CD8-positive, alpha-beta memory T cell (primary cell): ENCODE measurements around the gene PNLIPRP1. TPM values are rescaled to one million over a fixed set of nuclear protein-coding genes. Genes with fewer than 3 reads are reported as not detected.

ENCODE experiments used
- CTCF ChIA-PET: fragments of 350-600 bp; sonication (Branson Sonifier 250); formaldehyde crosslinking; loops from one replicate; lab custom pipeline; 2021; ENCODE audit warnings: antibody characterized with exemption; lab: Charles Lee
- POLR2A ChIA-PET: fragments of 350-600 bp; sonication (Branson Sonifier 250); formaldehyde crosslinking; loops from one replicate; lab custom pipeline; 2021; ENCODE audit warnings: antibody characterized with exemption; lab: Charles Lee
- DNase-seq, 5 donors: peaks; one replicate each; pipeline versions ENCODE4 v3.0.0 to v3.0.0-alpha.2; 2020 to 2022; ENCODE audit warnings: mixed read lengths in 1 of 5
- H3K27ac ChIP-seq: one replicate; pipeline ENCODE4 v1.7.0; 2013; ENCODE audit warnings: low read depth, mild to moderate bottlenecking, low read length, moderate library complexity
- H3K27me3 ChIP-seq: 2 replicates; pipeline ENCODE4 v1.7.0; 2013; ENCODE audit warnings: low read length, mild to moderate bottlenecking; ENCODE audit not compliant: insufficient read depth, poor library complexity, severe bottlenecking
- H3K36me3 ChIP-seq: 2 replicates; pipeline ENCODE4 v1.7.0; 2013; ENCODE audit warnings: mild to moderate bottlenecking, low read length, moderate library complexity; ENCODE audit not compliant: insufficient read depth
- H3K4me1 ChIP-seq: 2 replicates; pipeline ENCODE4 v1.7.0; 2013; ENCODE audit warnings: mild to moderate bottlenecking, low read length, moderate library complexity; ENCODE audit not compliant: insufficient read depth
- H3K4me3 ChIP-seq: 2 replicates; pipeline ENCODE4 v1.7.0; 2013; ENCODE audit warnings: mild to moderate bottlenecking, low read length
- H3K9me3 ChIP-seq: 2 replicates; pipeline ENCODE4 v1.7.0; 2013; ENCODE audit warnings: mild to moderate bottlenecking, low read length
- H3K27ac Mint-ChIP-seq, 8 donors: one replicate each; pipeline ENCODE4 v1.8.0; 2020 to 2021; ENCODE audit warnings: mixed read lengths in 8 of 8, mild to moderate bottlenecking in 6 of 8, inconsistent platforms in 3 of 8, moderate library complexity in 3 of 8
- H3K27me3 Mint-ChIP-seq, 2 donors: one replicate each; pipeline ENCODE4 v1.8.0; 2020 to 2021; ENCODE audit warnings: mixed read lengths in 2 of 2, mild to moderate bottlenecking in 1 of 2, moderate library complexity in 1 of 2
- H3K36me3 Mint-ChIP-seq, 3 donors: one replicate each; pipeline ENCODE4 v1.8.0; 2020 to 2021; ENCODE audit warnings: mixed read lengths in 3 of 3, inconsistent platforms in 1 of 3, mild to moderate bottlenecking in 1 of 3
- H3K4me1 Mint-ChIP-seq, 3 donors: one replicate each; pipeline ENCODE4 v1.8.0; 2020 to 2021; ENCODE audit warnings: mixed read lengths in 3 of 3, inconsistent platforms in 1 of 3, mild to moderate bottlenecking in 1 of 3
- H3K4me3 Mint-ChIP-seq, 7 donors: one replicate each; pipeline ENCODE4 v1.8.0; 2020 to 2021; ENCODE audit warnings: mixed read lengths in 7 of 7, mild to moderate bottlenecking in 6 of 7, moderate library complexity in 4 of 7, inconsistent platforms in 2 of 7
- H3K9me3 Mint-ChIP-seq, 5 donors: one replicate each; pipeline ENCODE4 v1.8.0; 2020 to 2022; ENCODE audit warnings: mixed read lengths in 5 of 5, mild to moderate bottlenecking in 3 of 5, moderate library complexity in 2 of 5, inconsistent platforms in 1 of 5
- polyA plus RNA-seq: library from polyadenylated mRNA; unstranded; fragments of 300-500 nt; fragmentation: Illumina TruSeq; gene quantifications from one replicate; pipeline ENCODE4 v1.2.3, GENCODE V29; 2021
- total RNA-seq, 2 experiments: library from RNA; stranded (reverse); gene quantifications; one replicate each; pipeline ENCODE4 v1.2.3, GENCODE V29; 2021

Gene PNLIPRP1
- total RNA-seq, result not detected
- not detected for polyA plus RNA-seq

DNA sequence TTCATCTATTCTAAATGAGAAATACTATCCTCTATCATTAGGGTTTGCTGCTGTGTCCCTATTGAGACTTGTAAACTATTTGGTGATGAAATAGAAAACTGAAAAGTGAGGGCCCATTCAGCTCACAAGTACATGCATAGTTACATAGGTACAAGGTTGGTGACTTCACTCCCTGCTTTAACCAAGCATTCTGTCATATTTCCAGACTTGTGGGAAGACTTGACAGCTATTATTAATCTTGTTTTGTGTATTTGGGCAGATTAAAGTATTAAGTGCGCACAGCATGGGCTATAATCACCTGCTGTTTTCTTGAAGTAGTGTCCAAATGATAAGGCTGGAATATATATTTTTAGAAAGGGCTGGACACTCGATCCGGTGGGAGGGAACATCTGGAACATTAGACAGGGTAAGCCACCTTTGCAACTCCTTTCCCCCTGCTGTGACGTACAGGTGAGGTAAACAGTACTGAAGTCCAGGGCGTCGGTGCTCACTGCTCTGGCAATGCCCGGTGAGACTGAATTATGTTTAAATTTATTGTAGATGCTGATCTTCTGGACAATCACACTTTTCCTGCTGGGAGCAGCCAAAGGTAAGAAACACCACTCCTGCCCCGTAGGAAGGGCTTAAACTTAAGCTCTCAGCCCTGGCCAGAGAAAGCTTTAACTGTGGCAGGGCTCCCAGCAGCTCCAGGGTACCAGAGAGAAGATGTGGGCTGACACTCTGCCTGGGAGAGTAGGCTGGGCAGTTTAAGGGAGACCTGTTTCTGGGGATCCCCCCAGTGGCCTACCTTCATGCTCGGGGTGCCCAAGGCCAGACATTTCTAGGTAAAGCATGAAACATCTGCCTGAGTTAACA lies at the start of gene PNLIPRP1:
TSS of gene PNLIPRP1 (plus strand) at position 370 of the 855 bp plus-strand sequence. CDS start at position 541, 171 bp downstream.
- ChIA-PET POLR2A (no interaction called here), CTCF (no interaction called here)
- no peak within 1 kb of the TSS for H3K27ac ChIP-seq
- no peak within 1 kb of the TSS for H3K4me3 ChIP-seq
- no peaks in the 10 kb centered on the region for H3K36me3 ChIP-seq
- DNase-seq, result no peak
- no peak within 1 kb of the TSS for H3K27ac Mint-ChIP-seq
- H3K9me3 ChIP-seq, result no peaks in the 10 kb centered on the region
- H3K4me3 Mint-ChIP-seq, result no peak within 1 kb of the TSS
- H3K4me1 ChIP-seq, result no peaks in the 10 kb centered on the region
- H3K27me3 Mint-ChIP-seq, result peaks cover 0 to 4% of the 10 kb centered on the region in 2 donors
- peaks cover 0 to 15% (median 4%) of the 10 kb centered on the region in 5 donors for H3K9me3 Mint-ChIP-seq
- H3K4me1 Mint-ChIP-seq, result no peaks in the 10 kb centered on the region
- H3K27me3 ChIP-seq, result no peaks in the 10 kb centered on the region
- no peaks in the 10 kb centered on the region for H3K36me3 Mint-ChIP-seq

DNA sequence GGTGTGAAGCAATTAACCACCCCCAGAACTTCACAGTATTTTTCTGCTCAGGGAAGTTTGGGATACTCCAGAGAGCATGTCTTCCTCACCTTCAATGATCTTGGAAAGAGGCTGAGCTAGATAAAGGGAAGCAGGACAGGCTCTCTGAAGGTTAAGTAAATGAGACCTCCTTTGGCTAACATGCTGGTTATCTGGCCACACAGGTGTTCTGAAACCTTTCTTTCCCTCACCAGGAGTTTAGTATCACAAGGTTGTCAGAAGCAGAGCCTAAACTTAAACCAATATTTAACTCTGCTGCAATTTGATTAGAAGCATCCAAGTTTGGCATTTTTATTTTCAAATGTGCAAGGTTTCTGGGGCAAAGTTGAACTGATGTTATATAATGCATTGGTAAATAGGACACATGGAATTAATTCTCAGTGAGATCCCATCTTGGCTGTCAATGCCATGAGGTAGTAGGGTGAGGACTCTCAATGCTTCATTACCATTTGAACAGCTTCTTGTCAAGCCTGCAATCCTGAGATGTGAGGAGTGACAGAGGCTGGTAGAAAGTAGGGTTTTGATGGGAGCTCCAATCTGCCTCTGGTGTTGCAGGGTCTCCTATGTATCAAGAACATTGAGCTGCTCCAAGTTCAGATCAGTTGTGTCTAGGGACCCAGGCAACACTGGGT lies 48.6 kb upstream of the PNLIPRP1 start:
- H3K9me3 Mint-ChIP-seq, result peaks cover 0 to 13% (median 3%) of the 10 kb centered on the region in 5 donors
- POLR2A ChIA-PET, result no interaction called here

DNA sequence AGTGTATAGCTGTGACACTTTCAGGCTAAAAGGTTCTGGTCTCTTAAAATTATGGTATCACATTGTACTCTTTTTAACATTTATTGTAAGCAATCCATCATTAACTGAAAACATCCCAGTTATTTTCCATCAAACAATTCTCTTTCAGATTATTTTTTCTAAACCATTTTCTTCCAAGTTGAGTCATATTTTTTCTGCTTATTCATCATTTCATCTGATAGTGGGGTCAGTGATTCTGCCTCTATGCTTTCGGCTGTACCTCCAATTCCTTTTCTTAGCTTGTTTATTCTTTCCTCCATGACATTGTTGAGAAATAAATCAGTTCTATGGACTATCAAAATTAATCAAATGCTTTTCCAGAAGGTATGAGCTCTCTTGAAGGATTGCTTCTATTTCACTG lies 45.6 kb upstream of the PNLIPRP1 start:
- no peak for DNase-seq
- no peak overlapping the region for H3K4me3 Mint-ChIP-seq
- ChIA-PET POLR2A (no interaction called here), CTCF (no interaction called here)
- Histone ChIP-seq H3K9me3 (no peaks in the 10 kb centered on the region), H3K27ac (no peak overlapping the region), H3K4me1 (no peaks in the 10 kb centered on the region), H3K4me3 (no peak overlapping the region), H3K27me3 (no peaks in the 10 kb centered on the region), H3K36me3 (no peaks in the 10 kb centered on the region)
- peaks cover 0 to 6% (median 2%) of the 10 kb centered on the region in 5 donors for H3K9me3 Mint-ChIP-seq
- no peaks in the 10 kb centered on the region for H3K4me1 Mint-ChIP-seq
- peaks cover 0 to 2% of the 10 kb centered on the region in 2 donors for H3K27me3 Mint-ChIP-seq
- no peak overlapping the region for H3K27ac Mint-ChIP-seq
- no peaks in the 10 kb centered on the region for H3K36me3 Mint-ChIP-seq

More for the DNA sequence above, 48.6 kb upstream of the PNLIPRP1 start:
- DNase-seq, result no peak
- Mint-ChIP-seq H3K27me3 (peaks cover 0 to 2% of the 10 kb centered on the region in 2 donors), H3K4me3 (no peak overlapping the region), H3K36me3 (no peaks in the 10 kb centered on the region), H3K4me1 (no peaks in the 10 kb centered on the region), H3K27ac (no peak overlapping the region)
- Histone ChIP-seq H3K36me3 (no peaks in the 10 kb centered on the region), H3K4me3 (no peak overlapping the region), H3K9me3 (no peaks in the 10 kb centered on the region), H3K27me3 (no peaks in the 10 kb centered on the region), H3K27ac (no peak overlapping the region), H3K4me1 (no peaks in the 10 kb centered on the region)
- CTCF ChIA-PET, result no interaction called here

DNA sequence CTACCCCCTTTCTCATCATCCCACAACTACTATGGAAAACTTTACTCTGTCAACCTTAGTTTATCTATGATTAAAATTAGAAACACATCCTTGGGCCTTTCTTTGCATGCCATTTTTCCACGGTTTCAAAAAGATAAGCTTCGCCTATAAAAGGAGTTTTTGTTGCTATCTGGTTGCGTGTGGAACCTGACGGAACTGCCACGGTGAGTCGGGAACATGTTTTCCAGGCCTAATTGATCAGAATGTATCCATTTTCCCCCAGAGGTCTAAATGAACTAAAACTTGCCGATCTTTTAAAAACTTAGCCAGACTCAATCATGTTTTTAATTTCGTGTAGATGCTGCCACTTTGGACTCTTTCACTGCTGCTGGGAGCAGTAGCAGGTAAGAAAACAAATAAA lies 45.0 kb upstream of the PNLIPRP1 start, which contains the start of gene PNLIP:
TSS of gene PNLIP (plus strand) at position 176 of the 400 bp plus-strand sequence. CDS start at position 338, 162 bp downstream.
- ChIA-PET CTCF (no interaction called here), POLR2A (no interaction called here)
- H3K27me3 ChIP-seq, result no peaks in the 10 kb centered on the region
- H3K4me3 Mint-ChIP-seq, result no peak within 1 kb of the TSS
- no peaks in the 10 kb centered on the region for H3K9me3 ChIP-seq
- peaks cover 0 to 2% of the 10 kb centered on the region in 2 donors for H3K27me3 Mint-ChIP-seq
- H3K27ac ChIP-seq, result no peak within 1 kb of the TSS
- no peaks in the 10 kb centered on the region for H3K4me1 Mint-ChIP-seq
- H3K9me3 Mint-ChIP-seq, result peaks cover 0 to 5% (median 0%) of the 10 kb centered on the region in 5 donors
- H3K36me3 ChIP-seq, result no peaks in the 10 kb centered on the region
- H3K27ac Mint-ChIP-seq, result no peak within 1 kb of the TSS
- no peaks in the 10 kb centered on the region for H3K36me3 Mint-ChIP-seq
- H3K4me1 ChIP-seq, result no peaks in the 10 kb centered on the region
- no peak for DNase-seq
- no peak within 1 kb of the TSS for H3K4me3 ChIP-seq

DNA sequence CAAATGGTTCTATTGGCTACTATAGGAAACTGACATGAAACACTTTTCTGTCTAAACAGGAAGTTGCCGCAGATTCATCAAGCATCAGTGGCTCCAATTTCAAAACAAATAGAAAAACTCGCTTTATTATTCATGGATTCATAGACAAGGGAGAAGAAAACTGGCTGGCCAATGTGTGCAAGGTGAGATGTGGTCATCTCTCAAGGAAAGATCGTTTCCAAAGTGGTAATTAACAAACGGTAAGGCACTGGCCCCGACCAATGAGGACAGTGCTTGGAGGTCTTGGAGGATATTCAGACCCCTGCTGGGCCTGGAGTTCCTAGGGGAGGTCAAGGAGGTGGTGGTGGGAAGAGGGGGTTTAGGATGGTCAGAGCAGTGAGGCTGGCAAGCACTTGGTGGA lies 42.5 kb upstream of the PNLIPRP1 start:
- H3K4me1 Mint-ChIP-seq, result no peaks in the 10 kb centered on the region
- no peak for DNase-seq
- H3K27me3 Mint-ChIP-seq, result no peaks in the 10 kb centered on the region
- Histone ChIP-seq H3K27me3 (no peaks in the 10 kb centered on the region), H3K4me1 (no peaks in the 10 kb centered on the region), H3K36me3 (no peaks in the 10 kb centered on the region), H3K27ac (no peak overlapping the region), H3K4me3 (no peak overlapping the region), H3K9me3 (no peaks in the 10 kb centered on the region)
- peaks cover 0 to 3% (median 0%) of the 10 kb centered on the region in 5 donors for H3K9me3 Mint-ChIP-seq
- no peaks in the 10 kb centered on the region for H3K36me3 Mint-ChIP-seq
- ChIA-PET POLR2A (no interaction called here), CTCF (no interaction called here)
- H3K27ac Mint-ChIP-seq, result no peak overlapping the region
- H3K4me3 Mint-ChIP-seq, result no peak overlapping the region

DNA sequence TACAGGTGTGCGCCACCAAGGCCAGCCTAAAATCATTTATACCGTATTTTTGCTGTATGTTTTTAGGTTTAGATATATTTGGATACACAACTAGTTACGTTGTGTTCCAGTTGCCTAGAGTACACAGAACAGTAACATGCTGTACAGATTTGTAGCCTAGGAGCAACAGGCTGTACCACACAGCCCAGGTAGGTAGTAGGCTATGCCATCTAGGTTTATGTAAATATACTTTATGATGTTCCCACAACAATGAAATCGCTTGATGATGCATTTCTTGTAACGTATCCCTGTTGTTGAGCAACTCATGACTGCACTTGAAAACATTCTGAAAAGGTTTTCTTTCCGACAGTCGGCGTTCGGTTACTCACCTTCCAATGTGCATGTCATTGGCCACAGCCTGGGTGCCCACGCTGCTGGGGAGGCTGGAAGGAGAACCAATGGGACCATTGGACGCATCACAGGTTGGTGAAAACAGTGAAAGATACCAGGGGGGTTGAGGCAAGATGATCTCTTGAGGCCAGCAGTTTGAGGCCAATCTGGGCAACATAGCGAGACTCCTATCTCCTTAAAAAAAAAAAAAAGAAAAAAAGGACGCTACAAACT lies 37.3 kb upstream of the PNLIPRP1 start:
- ChIA-PET POLR2A (no interaction called here), CTCF (no interaction called here)
- Histone ChIP-seq H3K4me1 (no peaks in the 10 kb centered on the region), H3K4me3 (no peak overlapping the region), H3K27me3 (no peaks in the 10 kb centered on the region), H3K36me3 (no peaks in the 10 kb centered on the region), H3K9me3 (no peaks in the 10 kb centered on the region), H3K27ac (no peak overlapping the region)
- no peak overlapping the region for H3K4me3 Mint-ChIP-seq
- H3K4me1 Mint-ChIP-seq, result no peaks in the 10 kb centered on the region
- H3K36me3 Mint-ChIP-seq, result no peaks in the 10 kb centered on the region
- H3K9me3 Mint-ChIP-seq, result peaks cover 0 to 5% (median 2%) of the 10 kb centered on the region in 5 donors
- H3K27ac Mint-ChIP-seq, result no peak overlapping the region
- no peak for DNase-seq
- H3K27me3 Mint-ChIP-seq, result no peaks in the 10 kb centered on the region

DNA sequence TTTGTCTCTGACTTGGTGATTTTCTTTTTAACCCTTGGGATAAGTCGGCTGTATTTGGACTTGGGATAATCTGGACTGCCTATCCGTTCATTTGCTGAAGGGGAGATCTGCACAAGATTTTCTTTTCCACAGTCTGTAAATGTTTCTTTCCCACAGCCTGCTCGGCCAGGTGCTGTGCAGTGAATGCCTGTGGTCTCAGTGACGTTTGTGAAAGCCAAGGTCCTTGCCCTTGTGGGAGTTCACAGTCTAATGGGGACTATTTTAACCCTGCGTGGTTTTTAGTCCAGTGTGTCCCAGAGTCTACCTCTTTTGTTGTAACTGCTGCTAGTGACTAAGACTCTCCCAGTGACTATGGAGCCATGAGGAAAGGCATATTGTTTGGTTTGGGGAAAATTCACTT lies 36.1 kb upstream of the PNLIPRP1 start:
- no peaks in the 10 kb centered on the region for H3K9me3 ChIP-seq
- Mint-ChIP-seq H3K4me1 (no peaks in the 10 kb centered on the region), H3K9me3 (peaks cover 0 to 5% (median 2%) of the 10 kb centered on the region in 5 donors), H3K27ac (no peak overlapping the region), H3K27me3 (no peaks in the 10 kb centered on the region), H3K4me3 (no peak overlapping the region), H3K36me3 (no peaks in the 10 kb centered on the region)
- DNase-seq, result no peak
- no peak overlapping the region for H3K27ac ChIP-seq
- ChIA-PET POLR2A (no interaction called here), CTCF (no interaction called here)
- no peak overlapping the region for H3K4me3 ChIP-seq
- H3K36me3 ChIP-seq, result no peaks in the 10 kb centered on the region
- H3K27me3 ChIP-seq, result no peaks in the 10 kb centered on the region
- no peaks in the 10 kb centered on the region for H3K4me1 ChIP-seq

DNA sequence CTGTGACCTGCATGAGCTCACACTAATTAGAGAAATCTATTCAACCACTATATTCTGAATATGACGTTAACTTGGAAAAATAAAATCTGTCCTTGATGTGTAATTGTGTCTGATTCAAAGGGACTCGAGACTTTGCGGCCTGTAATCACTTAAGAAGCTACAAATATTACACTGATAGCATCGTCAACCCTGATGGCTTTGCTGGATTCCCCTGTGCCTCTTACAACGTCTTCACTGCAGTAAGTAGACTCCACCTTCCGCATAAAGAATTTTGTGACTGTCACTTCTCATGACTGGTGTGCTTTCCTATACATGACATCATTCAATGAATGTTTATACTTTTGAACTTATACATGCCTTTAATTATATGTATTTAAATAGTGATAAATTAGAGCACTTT lies 34.9 kb upstream of the PNLIPRP1 start:
- Histone ChIP-seq H3K36me3 (no peaks in the 10 kb centered on the region), H3K27ac (no peak overlapping the region), H3K4me3 (no peak overlapping the region), H3K27me3 (no peaks in the 10 kb centered on the region), H3K4me1 (no peaks in the 10 kb centered on the region), H3K9me3 (no peaks in the 10 kb centered on the region)
- POLR2A ChIA-PET, result no interaction called here
- Mint-ChIP-seq H3K27me3 (no peaks in the 10 kb centered on the region), H3K36me3 (no peaks in the 10 kb centered on the region), H3K27ac (no peak overlapping the region), H3K4me3 (no peak overlapping the region), H3K4me1 (no peaks in the 10 kb centered on the region), H3K9me3 (peaks cover 0 to 5% (median 2%) of the 10 kb centered on the region in 5 donors)
- DNase-seq, result no peak
- CTCF ChIA-PET, result no interaction called here
